ENCODE data around the gene CASP9.
A peak's percentile ranks its signal among the peaks of the same experiment; 100 is the strongest.

CASP9 gene

GRCh38 chr1:15524021-15524282, at the start of gene CASP9:
Gene CASP9, minus strand, starts transcription at chr1:15524215. Its CDS starts 15 bp downstream, at chr1:15524200.
- DNase-seq (ENCODE audit: low read depth in 3 of 3): no peak

- no peak for DNase-seq (ENCODE audit: low read depth in 3 of 3)
These were observed 49.5 kb upstream of the CASP9 start for GRCh38 chr1:15573477-15573876.

GRCh38 chr1:15571266-15571665, 47.3 kb upstream of the CASP9 start:
- DNase-seq (ENCODE audit: low read depth in 3 of 3): no peak

- no peak for DNase-seq (ENCODE audit: low read depth in 3 of 3)
These were observed 46.8 kb upstream of the CASP9 start for GRCh38 chr1:15570861-15571260.

- no peak for DNase-seq (ENCODE audit: low read depth in 3 of 3)
These were observed 44.5 kb upstream of the CASP9 start for GRCh38 chr1:15568387-15569073.

GRCh38 chr1:15559189-15559810, 35.3 kb upstream of the CASP9 start:
- DNase-seq (ENCODE audit: low read depth in 3 of 3): no peak

GRCh38 chr1:15558516-15558915, 34.5 kb upstream of the CASP9 start:
- no peak for DNase-seq (ENCODE audit: low read depth in 3 of 3)

GRCh38 chr1:15557594-15557993, 33.6 kb upstream of the CASP9 start:
- DNase-seq (ENCODE audit: low read depth in 3 of 3): no peak

- no peak for DNase-seq (ENCODE audit: low read depth in 3 of 3)
These were observed 33.0 kb upstream of the CASP9 start for GRCh38 chr1:15557008-15557407.

GRCh38 chr1:15550573-15550972, 26.6 kb upstream of the CASP9 start:
- no peak for DNase-seq (ENCODE audit: low read depth in 3 of 3)

GRCh38 chr1:15546641-15547040, 22.6 kb upstream of the CASP9 start:
- DNase-seq (ENCODE audit: low read depth in 3 of 3): no peak

GRCh38 chr1:15543589-15544568, 19.9 kb upstream of the CASP9 start:
- DNase-seq (ENCODE audit: low read depth in 3 of 3): no peak

- DNase-seq (ENCODE audit: low read depth in 3 of 3): no peak
These were observed 19.2 kb upstream of the CASP9 start for GRCh38 chr1:15543251-15543588.

- DNase-seq (ENCODE audit: low read depth in 3 of 3): no peak
These were observed 18.6 kb upstream of the CASP9 start for GRCh38 chr1:15542388-15543250.

- no peak for DNase-seq (ENCODE audit: low read depth in 3 of 3)
These were observed 17.3 kb upstream of the CASP9 start for GRCh38 chr1:15541231-15541792.

GRCh38 chr1:15540186-15540585, 16.2 kb upstream of the CASP9 start:
- no peak for DNase-seq (ENCODE audit: low read depth in 3 of 3)

GRCh38 chr1:15538771-15539170, 14.8 kb upstream of the CASP9 start:
- DNase-seq (ENCODE audit: low read depth in 3 of 3): no peak

- DNase-seq (ENCODE audit: low read depth in 3 of 3): no peak
These were observed 7.7 kb upstream of the CASP9 start for GRCh38 chr1:15531682-15532081.

GRCh38 chr1:15531003-15531402, 7.0 kb upstream of the CASP9 start:
- DNase-seq (ENCODE audit: low read depth in 3 of 3): no peak

GRCh38 chr1:15526490-15527339, 2.7 kb upstream of the CASP9 start, which contains the start of gene DNAJC16:
Gene DNAJC16, plus strand, starts transcription at chr1:15526848. Its CDS starts 2,258 bp downstream, at chr1:15529106.
- peak; percentile 94 to 98 (median 95) for DNase-seq (ENCODE audit: low read depth in 3 of 3)

Measured in stimulated activated CD4-positive, alpha-beta T cell treated with anti-CD3 and anti-CD28 coated beads, TNF-alpha, amount 100 ng/mL, for 48 hours (primary cell).